Fibroblast of villous mesenchyme (primary cell): ENCODE results near the gene GPR132. TPM values are rescaled to one million over a fixed set of nuclear protein-coding genes. Genes with fewer than 3 reads are reported as not detected.

Experiments
- DNase-seq: peaks from one replicate; pipeline ENCODE4 v3.0.0-alpha.2; 2010; ENCODE audit warnings: low read depth
- H3K4me3 ChIP-seq: 2 replicates; pipeline ENCODE4 v1.5.1; 2011; ENCODE audit warnings: low read depth, mild to moderate bottlenecking, low read length
- total RNA-seq: library from RNA; depleted of rRNA; stranded (reverse); fragments of >200 nt; gene quantifications from 2 replicates; pipeline ENCODE4 v1.2.3, GENCODE V29; 2012
- TF ChIP-seq, protein P1 (sequence below): IDR thresholded peaks from 2 replicates; pipeline ENCODE4 v1.5.1; 2012; ENCODE audit warnings: low read depth, mild to moderate bottlenecking, low read length; ENCODE audit not compliant: insufficient read depth

Gene GPR132
- total RNA-seq, 1 donor: not detected

DNA sequence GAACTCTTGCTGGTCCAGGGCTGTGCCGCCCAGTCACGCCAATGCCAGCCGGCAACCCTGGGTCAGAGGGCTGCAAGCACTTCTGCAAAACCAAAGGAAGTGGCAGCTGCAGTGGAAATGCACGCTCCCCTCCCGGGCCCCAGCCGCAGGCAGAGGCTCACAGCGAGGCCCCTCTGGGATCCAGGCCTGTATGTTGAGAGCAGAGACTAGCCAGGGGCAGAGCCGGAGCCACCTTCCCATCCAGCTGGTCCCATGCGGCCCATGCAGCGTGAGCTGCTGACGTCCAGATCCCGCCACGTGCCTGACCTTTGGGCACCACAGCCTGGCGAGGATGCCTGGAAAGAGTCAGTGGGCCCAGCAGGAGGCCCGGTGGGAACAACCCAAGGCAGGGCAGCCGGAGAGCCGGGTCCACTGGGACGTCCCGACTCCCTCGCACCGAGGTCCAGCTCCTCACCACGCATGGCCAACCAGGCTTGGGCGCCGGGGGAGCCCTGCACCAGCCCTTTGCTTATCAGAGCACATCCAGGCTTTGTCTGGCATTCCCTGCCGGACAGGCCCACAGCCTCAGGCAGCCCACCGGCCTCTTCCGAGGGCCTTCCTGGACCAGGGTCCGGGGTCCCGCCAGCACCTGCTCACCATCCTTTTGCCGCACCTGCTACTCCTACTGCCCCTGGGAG is 4.3 kb downstream of the GPR132 start:
- TF ChIP-seq, protein P1, sequence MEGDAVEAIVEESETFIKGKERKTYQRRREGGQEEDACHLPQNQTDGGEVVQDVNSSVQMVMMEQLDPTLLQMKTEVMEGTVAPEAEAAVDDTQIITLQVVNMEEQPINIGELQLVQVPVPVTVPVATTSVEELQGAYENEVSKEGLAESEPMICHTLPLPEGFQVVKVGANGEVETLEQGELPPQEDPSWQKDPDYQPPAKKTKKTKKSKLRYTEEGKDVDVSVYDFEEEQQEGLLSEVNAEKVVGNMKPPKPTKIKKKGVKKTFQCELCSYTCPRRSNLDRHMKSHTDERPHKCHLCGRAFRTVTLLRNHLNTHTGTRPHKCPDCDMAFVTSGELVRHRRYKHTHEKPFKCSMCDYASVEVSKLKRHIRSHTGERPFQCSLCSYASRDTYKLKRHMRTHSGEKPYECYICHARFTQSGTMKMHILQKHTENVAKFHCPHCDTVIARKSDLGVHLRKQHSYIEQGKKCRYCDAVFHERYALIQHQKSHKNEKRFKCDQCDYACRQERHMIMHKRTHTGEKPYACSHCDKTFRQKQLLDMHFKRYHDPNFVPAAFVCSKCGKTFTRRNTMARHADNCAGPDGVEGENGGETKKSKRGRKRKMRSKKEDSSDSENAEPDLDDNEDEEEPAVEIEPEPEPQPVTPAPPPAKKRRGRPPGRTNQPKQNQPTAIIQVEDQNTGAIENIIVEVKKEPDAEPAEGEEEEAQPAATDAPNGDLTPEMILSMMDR: no peak
- DNase-seq: peak; percentile 35
- no peak overlapping the region for H3K4me3 ChIP-seq

DNA sequence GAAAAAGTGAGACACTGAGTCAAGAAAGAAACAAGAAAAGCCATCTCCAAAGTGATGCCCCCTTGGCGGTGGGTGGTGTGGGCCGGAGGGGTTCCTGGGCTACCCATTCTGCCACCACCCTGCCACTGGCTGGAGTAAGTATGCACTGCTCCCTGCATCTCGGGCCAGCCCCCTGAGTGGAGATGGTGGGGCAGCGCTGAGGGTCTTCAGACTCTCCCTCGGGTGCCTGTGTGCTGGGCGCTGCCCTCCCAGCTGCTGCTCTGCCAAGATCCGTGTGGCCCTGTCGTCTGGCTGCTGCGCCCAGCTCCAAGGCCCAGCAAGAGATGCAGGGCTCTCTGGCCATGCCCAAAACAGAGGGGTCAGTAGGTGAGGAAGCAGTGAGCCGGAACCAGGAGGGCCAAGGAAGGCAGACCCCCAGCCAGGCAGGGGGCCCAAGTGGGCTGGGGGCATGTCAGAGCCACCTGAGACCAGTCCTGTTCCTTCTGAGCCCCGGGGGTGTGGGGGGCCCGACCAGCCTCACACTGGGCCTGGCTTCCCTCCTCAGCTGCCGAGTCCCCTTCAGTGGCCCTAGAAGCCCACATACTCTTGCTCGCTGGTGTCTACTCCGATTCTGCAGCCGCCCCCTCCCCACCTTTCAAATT is 5.2 kb downstream of the GPR132 start:
- no peak for DNase-seq
- TF ChIP-seq, protein P1: no peak
- H3K4me3 ChIP-seq: no peak overlapping the region

DNA sequence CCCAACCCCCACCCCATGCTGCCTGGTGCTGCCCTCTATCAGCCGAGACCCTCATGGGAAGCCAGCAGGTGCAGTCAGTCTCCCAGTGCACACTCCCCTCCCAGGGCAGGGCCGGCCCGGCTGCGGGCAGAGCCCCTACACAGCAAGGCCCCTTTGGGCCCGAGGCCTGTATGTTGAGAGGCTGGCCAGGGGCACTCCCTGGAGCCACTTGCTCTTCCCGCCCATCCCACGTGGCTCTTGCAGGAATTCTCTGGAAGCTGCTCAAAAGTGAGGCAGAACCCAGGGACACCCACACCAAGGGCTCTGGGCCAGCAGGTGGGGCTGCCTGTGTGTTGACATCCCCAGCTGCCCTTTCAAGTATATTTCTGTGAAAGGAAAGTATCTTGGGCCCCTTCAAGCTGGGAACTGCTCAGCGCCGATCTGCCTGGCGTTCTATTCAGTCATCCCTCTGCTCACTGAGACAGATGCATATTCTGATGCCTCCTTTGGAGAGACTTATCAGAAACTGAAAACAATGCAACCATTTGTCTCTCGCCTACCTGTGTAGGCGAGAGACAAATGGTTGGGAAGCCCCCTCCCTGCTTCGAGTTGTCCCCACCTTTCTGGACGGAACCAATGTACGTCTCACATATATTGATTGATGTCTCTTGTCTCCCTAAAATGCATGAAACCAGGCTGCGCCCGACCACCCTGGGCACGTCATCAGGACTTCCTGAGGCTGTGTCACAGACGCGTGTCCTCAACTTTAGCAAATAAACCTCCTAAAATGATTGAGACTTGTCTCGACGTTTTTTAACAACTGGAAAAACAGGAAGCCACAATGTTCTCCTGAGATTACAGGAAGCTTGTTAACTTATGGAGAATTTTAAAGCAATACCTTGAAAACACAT is 6.0 kb downstream of the GPR132 start:
- TF ChIP-seq, protein P1: no peak
- DNase-seq: peak; percentile 36
- H3K4me3 ChIP-seq: no peak overlapping the region

DNA sequence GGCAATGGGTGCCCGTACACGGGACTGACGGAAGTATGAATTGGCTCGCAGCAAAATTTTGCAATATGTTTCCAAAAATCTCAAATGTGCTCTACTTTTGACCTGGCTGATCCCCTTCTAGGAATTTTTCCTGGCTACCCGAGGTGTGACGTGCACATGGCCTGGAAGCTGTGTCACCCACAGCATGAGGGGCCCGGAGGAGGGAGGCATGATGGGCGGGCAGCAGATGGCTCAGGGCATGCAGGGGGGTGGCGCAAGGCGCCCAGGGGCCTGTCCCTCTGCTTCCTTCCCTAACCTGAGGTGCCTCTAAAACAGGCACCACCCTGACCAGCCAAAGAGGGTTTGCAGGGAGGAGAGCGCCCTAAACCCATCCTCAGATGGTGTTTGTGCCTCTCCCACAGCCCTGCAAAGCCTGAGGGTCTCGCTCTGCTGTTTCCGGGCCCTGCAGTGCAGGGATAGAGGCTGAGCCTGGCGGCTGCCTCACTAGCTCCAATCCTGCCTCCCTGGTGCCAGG is 6.7 kb downstream of the GPR132 start:
- TF ChIP-seq, protein P1: no peak
- H3K4me3 ChIP-seq: no peak overlapping the region
- DNase-seq: no peak

DNA sequence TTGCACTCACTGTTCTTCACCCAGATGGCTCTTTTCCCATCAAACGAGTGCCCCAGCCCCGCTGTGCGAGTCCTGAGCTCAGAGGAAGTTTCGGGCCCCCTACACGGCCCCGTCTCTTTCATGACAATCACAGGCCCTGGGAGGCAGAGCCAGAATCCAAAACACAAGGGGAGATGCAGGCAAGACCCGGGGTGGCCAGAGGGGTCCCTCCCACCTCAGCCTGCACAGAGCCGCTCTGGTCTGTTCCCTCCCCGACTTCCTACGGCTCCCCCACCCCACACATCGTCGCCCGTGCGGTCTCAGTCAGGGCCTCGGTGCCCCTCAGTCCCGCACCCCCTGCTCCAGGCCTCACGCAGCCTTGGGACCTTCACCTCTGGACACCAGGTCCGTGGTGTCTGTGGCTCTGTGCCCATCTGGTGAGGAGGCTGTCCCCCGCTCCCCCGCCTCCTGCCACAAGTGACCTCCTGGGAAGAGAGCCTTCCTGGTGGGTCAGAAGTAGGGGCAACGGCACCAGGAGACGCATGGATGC is 8.9 kb downstream of the GPR132 start:
- TF ChIP-seq, protein P1: no peak
- no peak overlapping the region for H3K4me3 ChIP-seq
- DNase-seq: no peak

DNA sequence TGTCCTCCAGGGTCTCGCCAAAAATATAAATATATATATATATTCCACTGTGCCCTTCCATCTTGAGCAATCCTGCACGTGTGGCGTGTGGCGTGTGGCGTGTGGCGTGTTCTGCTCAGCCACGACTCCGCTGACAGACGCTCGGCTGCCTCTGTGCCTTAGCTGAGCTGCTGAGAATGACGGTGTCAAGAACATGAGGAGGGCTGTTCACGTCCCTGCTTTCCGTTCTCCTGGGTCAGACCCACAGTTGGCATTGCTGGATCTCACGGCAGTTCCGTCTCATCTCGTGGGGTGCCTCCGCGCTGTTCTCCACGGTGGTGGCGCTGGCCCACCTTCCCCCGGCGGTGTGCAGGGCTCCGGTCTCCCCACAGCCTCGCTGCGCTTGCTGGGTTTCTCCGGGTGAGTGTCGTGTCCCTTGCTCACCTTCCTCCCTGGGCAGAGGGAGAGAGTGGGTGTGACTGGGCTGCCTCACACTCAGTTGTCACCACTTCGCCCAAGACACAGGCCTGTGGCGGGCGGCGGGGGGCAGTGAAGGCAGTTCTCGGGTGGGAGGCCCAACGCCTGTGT is 9.4 kb downstream of the GPR132 start:
- H3K4me3 ChIP-seq: no peak overlapping the region
- no peak for DNase-seq
- TF ChIP-seq, protein P1: no peak
